GM12891 (cell line): ENCODE data around the gene RAB7A.

Experiments used
- DNase-seq: peaks from one replicate; pipeline ENCODE4 v3.0.0; 2011; ENCODE audit warnings: low spot score; ENCODE audit not compliant: insufficient read length
- FAIRE-seq: peaks from 2 replicates; lab custom pipeline; 2011; peaks lifted over from hg19 to GRCh38; lab: Jason Lieb, UNC
- PAX5 ChIP-seq: IDR thresholded peaks from 2 replicates; pipeline ENCODE4 v1.6.1; 2011; ENCODE audit warnings: low read length, moderate library complexity, mild to moderate bottlenecking; ENCODE audit not compliant: insufficient read depth, severe bottlenecking
- POLR2A ChIP-seq: IDR thresholded peaks from 2 replicates; pipeline ENCODE4 v1.6.1; 2011; ENCODE audit warnings: low read depth, low read length, control low read depth
- POLR2AphosphoS5 ChIP-seq: IDR thresholded peaks from 2 replicates; pipeline ENCODE4 v1.6.1; 2011; ENCODE audit warnings: low read depth, low read length, control low read depth
- POU2F2 ChIP-seq: IDR thresholded peaks from 2 replicates; pipeline ENCODE4 v1.6.1; 2011; ENCODE audit warnings: low read depth, mild to moderate bottlenecking, control low read depth, low read length, moderate library complexity
- SPI1 ChIP-seq: IDR thresholded peaks from 2 replicates; pipeline ENCODE4 v1.6.1; 2011; ENCODE audit warnings: low read depth, low read length, control low read depth
- TAF1 ChIP-seq: IDR thresholded peaks from 2 replicates; pipeline ENCODE4 v1.6.1; 2011; ENCODE audit warnings: low read depth, low read length, control low read depth

Gene RAB7A

DNA sequence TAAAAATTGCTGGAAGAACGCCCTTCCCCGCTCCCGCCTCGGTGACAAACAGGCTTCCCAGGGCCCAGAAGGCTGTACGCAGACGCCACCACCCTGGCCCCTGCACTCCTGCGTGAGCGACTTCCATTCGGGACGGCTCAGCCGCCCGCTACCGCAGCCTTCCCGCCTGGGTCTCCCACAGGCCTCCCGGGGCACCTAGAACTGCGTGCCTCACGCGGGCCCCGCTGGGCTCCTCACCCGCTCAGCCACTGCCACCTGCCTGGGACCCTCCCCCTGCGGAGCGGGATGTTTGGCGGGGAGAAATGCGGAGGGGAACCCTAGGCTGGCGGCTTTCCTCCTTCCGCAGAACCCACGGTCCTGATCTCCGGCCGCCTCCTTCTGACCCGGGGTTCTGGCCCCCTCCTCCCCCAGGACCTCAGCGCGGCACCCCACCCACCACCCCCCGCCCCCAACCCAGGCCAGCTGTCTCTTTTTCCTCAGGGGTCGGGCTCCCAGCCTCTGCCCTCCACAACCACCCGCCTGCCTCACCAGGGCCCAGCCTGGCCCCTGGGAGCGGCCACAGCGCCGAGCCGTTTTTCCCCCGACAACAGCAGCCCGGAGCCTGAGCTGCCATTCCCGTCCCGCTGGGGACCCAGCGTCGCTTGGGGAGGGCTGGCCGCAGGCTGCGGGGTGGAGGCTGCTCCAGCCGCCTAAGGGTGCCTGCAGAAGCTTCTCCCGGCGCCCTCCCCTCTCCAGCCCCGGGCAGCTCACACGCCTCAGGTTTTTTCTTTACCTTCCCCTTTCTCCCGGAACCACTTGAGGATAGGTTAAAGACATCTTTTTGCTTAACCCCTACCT lies 27.6 kb upstream of the RAB7A start:
- TF ChIP-seq POLR2A: no peak
- TF ChIP-seq POU2F2: no peak
- TF ChIP-seq PAX5: no peak
- TF ChIP-seq POLR2AphosphoS5: no peak
- TF ChIP-seq SPI1: no peak
- no peak for FAIRE-seq
- peak; percentile 64 for DNase-seq

DNA sequence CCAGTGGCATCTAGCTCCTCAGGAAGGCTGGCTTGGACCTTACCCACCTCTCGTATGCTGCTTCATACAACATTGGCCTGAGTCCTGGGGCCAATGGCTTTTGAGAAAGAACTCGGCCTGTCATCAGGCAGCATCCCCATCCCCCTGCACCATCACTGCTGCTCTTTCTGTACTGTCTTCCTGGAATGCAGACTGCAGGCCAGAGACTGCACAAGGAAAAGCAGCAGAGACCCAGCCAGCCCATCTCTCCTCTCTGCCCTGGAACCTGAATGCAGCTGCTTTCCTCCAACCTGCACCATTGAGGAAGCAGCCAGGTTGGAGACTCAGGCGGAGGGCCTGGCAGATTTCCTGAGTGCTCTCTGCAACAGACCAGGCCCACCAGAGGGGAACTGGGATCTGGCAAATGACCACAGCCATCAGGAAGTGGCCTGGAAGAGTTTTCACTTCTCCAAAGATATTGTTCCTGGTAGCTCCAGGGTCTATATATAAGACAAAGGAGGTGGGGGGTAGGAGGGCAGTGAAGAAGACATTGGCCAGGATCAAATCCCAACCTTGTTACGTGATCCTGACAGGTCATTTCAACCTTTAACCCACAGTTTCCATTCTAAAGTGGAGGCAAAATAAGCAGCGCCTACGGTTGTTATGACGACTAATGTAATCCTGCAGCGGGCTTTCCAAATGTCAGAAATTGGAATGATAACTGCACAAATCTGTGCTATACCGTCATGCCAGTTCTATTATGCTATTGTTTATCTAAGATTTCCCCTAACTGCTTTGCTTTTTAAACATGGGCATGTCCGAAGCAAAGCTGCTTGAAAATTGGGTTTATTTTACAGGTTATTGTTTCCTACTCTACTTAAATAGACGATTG lies 24.4 kb upstream of the RAB7A start:
- FAIRE-seq (no peak), DNase-seq (no peak)
- TF ChIP-seq SPI1 (peak; percentile 17; the same call in 1 of the 2 replicates), POU2F2 (no peak)

DNA sequence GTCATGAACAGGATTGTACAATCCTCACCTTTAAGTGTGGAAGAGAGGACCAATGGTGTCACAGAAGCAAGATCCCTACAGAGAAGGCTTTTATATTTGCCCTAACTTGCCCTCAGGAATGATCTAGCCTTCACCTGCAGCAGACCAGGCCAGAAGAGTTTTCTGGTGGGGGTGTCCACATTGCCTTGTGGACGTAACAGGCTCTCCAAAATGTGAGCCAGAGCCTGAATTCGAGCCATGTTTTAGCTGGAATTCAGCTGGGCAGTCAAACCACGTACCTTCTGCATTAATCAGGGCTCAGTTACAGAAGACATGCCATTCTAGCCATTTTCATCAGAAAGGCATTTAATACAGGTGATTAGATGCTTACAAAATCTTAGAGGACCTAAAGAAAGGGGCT lies 23.6 kb upstream of the RAB7A start:
- FAIRE-seq (peak; percentile 23), DNase-seq (no peak)
- TF ChIP-seq POLR2A (no peak), SPI1 (no peak), POLR2AphosphoS5 (no peak), POU2F2 (no peak), PAX5 (no peak), TAF1 (no peak)

DNA sequence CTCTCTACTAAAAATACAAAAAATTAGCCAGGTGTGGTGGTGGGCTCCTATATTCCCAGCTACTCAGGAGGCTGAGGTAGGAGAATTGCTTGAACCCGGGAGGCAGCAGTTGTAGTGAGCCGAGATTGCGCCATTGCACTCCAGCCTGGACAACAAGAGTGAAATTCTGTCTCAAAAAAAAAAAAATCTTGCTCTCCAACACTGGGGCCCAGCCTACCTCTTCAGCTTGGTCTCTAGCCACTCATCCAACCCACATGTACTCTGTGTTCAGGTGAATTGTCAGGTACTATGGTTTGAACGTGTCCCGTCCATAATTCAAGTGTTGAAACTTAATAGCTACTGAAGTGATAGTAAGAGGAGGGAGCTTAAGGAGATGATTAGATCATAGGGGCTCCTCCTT lies 22.4 kb upstream of the RAB7A start:
- DNase-seq: no peak
- TF ChIP-seq POLR2A (no peak), TAF1 (no peak)
- no peak for FAIRE-seq

DNA sequence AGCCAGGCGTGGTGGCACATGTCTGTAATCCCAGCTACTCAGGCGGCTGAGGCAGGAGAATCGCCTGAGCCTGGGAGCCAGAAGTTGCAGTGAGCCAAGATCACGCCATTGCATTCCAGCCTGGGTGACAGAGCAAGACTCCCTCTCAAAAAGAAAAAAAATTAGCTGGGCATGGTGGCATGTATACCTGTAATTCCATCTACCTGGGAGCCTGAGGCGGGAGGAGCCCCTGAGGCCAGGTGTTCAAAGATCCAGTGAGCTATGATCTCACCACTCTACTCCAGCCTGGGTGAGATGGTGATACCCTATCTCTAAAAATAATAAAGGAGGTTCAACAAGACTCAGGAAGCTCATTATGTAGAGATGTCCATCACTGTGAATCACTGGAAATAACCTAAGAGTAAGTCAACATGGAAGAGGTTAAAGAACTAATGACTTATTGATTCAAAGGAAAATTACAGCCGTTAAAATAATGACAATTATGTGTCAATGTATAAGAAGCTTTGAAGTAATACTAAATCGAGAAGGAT lies 19.8 kb upstream of the RAB7A start:
- DNase-seq (no peak), FAIRE-seq (no peak)
- TF ChIP-seq PAX5 (no peak), POU2F2 (no peak), POLR2A (no peak), TAF1 (no peak), POLR2AphosphoS5 (no peak), SPI1 (no peak)

DNA sequence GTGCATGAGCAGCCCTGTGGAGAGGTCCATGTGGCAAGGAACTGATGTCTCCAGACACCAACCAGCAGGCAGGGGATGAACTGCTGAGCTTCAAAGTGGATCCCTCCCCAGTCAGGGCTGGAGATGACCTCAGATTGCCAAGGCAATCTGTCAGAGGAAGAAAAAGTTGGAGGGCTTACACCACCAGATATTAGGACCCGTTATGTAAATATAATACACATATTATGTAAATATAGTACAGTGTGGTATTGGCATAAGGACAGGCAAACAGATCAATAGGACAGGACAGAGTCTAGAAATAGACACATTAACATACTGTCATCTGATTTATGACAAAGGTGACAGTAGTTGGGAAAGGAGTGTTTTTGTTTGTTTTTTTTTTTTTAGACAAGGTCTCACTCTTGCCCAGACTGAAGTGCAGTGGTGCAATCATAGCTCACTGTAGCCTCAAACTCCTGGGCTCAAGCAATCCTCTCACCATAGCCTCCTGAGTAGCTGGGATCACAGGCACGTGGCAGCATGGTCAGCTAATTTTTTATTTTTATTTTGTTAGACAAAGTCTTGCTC lies 18.0 kb upstream of the RAB7A start:
- FAIRE-seq (no peak), DNase-seq (no peak)
- TF ChIP-seq POU2F2 (no peak), PAX5 (no peak), TAF1 (no peak), POLR2AphosphoS5 (no peak), POLR2A (no peak), SPI1 (no peak)

DNA sequence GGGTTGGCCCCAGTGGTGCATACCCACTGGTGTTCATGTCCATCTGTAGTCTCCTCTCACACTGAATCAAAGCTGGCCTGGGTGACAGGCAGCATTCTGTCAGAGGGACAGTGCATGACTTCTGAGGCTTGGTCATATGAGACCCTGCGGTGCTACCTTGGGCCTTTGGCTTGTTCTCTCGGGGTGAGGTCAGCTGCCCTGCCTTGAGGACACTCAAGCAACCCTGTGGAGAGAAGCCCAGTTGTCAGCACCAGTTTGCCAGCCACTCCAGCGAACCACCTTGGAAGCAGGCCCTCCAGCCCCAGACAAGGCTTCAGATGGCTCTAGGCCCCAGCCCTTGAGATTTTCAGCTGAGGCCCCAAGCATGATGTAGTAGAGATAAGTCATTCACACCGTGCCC lies 16.9 kb upstream of the RAB7A start:
- no peak for FAIRE-seq
- no peak for TF ChIP-seq POU2F2
- TF ChIP-seq PAX5: no peak
- no peak for TF ChIP-seq TAF1
- TF ChIP-seq POLR2AphosphoS5: no peak
- TF ChIP-seq POLR2A: no peak
- no peak for TF ChIP-seq SPI1
- DNase-seq: no peak

DNA sequence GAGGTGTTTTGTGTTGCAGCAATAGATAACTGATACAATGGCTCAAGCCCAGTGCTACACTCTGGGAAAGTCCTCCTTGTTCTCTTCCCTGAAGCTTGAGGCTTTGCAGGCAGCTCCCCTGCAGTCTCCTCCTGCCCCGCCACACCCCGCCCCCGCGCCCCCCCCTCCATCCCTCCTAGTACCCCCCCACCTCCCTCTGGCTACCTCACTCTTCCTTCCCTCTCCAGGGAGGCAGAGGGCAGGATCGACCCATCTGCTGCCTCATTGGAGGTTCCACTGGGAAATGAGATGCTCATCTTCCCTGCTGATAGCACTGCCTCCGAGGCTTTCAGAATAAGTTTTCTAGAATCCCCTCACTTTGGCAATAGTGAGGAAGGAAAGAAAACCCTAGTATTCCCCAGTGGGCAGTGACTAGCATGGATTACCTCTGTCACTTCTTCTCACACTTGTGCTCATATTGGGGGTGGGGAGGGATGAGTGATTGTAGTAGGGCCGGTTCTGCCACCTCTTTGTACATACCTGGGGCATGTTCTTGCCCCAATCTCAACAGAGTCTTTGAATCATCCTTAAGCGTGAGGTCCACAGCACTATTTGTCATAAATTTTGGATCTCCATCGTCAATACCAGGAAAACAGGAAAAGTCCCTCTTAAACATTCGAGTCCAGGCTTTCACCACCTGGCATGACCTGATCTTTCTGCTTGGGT lies 16.3 kb upstream of the RAB7A start:
- TF ChIP-seq POU2F2 (no peak), POLR2AphosphoS5 (no peak), TAF1 (no peak), PAX5 (no peak), POLR2A (no peak), SPI1 (no peak)
- no peak for DNase-seq
- FAIRE-seq: no peak

DNA sequence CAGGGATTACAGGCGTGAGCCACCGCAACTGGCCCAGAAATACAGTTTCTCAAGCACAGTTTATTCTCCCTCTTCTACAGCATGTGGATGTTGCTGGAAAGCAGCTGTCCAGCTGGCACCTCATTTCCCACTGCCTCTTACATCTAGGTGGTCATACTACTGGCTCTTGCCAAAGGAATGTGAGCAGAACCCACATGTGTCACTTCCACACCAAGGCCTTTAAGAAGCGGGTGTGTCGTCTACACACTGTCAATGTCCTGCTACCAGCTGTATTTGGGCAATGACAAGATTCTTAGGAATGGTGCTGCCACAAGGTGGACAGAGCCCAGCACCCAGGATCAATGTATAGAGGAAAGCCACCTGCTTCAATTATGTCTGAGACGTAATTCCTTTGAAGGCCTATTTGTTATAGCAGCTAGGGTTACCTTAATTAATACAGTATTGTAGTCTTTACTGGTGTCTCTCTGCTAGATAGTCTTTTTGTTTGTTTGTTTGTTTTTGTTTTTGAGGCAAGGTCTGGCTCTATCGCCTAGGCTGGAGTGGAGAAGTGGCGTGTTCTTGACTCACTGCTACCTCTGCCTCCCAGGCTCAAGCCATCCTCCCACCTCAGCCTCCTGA lies 15.1 kb upstream of the RAB7A start:
- TF ChIP-seq TAF1: no peak
- TF ChIP-seq SPI1: no peak
- TF ChIP-seq POLR2AphosphoS5: no peak
- TF ChIP-seq POLR2A: no peak
- no peak for TF ChIP-seq POU2F2
- no peak for TF ChIP-seq PAX5
- DNase-seq (no peak), FAIRE-seq (no peak)
